HepG2 (cell line): ENCODE measurements around the gene ZNF132. TPM values are rescaled to one million over a fixed set of nuclear protein-coding genes. Genes with fewer than 3 reads are reported as not detected.

Experiments
- AGO1 ChIP-seq: fragments of 200-400 bp; formaldehyde crosslinking; IDR thresholded peaks from 2 replicates; pipeline ENCODE4 v1.6.1; 2017; ENCODE audit warnings: mild to moderate bottlenecking, low read depth, low read length, moderate library complexity; ENCODE audit not compliant: poor library complexity, severe bottlenecking
- MIER2 ChIP-seq: IDR thresholded peaks from 2 replicates; pipeline ENCODE4 v1.6.1; 2016; ENCODE audit warnings: missing biosample characterization, missing genetic modification reagents
- PHF8 ChIP-seq: sonication (generic); formaldehyde crosslinking; IDR thresholded peaks from 2 replicates; pipeline ENCODE4 v1.5.0; 2020; ENCODE audit warnings: missing genetic modification reagents
- POLR2AphosphoS5 ChIP-seq: IDR thresholded peaks from 2 replicates; pipeline ENCODE4 v1.6.1; 2012; ENCODE audit warnings: low read depth, low read length
- PRDM15 ChIP-seq: sonication (generic); formaldehyde crosslinking; IDR thresholded peaks from 2 replicates; pipeline ENCODE4 v1.4.0; 2020; ENCODE audit warnings: missing genetic modification reagents
- RBM39 ChIP-seq: fragments of 200-400 bp; formaldehyde crosslinking; IDR thresholded peaks from one replicate; pipeline ENCODE4 v1.6.1; 2018; ENCODE audit warnings: antibody characterized with exemption, mild to moderate bottlenecking, low read depth, low read length; ENCODE audit not compliant: poor library complexity, severe bottlenecking
- SSRP1 ChIP-seq: IDR thresholded peaks from 2 replicates; pipeline ENCODE4 v1.6.1; 2016; ENCODE audit warnings: control low read depth
- STAT6 ChIP-seq: sonication (generic); formaldehyde crosslinking; IDR thresholded peaks from 2 replicates; pipeline ENCODE4 v1.4.0; 2020; ENCODE audit warnings: missing genetic modification reagents, mild to moderate bottlenecking, borderline replicate concordance
- TCF7 ChIP-seq: sonication (generic); IDR thresholded peaks from 2 replicates; pipeline ENCODE4 v1.6.1; 2016; ENCODE audit warnings: antibody characterized with exemption, low read depth
- ZBTB2 ChIP-seq: sonication (generic); formaldehyde crosslinking; IDR thresholded peaks from 2 replicates; pipeline ENCODE4 v1.8.0; 2022; ENCODE audit warnings: low read depth, missing genetic modification reagents
- ZMAT3 ChIP-seq: sonication (generic); formaldehyde crosslinking; conservative IDR thresholded peaks from 2 replicates; pipeline ENCODE4 v1.7.0; 2021; ENCODE audit warnings: missing genetic modification reagents
- polyA plus RNA-seq, 8 experiments: library from polyadenylated mRNA; depleted of rRNA in 3 of 8; stranded (reverse) in 7 of 8; unstranded in 1 of 8; fragments of >200 nt; fragmentation: Illumina TruSeq in 4 of 8; extraction: Trizol in 4 of 8; gene quantifications; 2 replicates each; pipeline versions ENCODE4 v1.2.1 to v1.2.3, GENCODE V29; 2011 to 2016; ENCODE audit warnings: low read depth in 4 of 8, missing spikeins in 1 of 8, mixed read lengths in 1 of 8; ENCODE audit not compliant: insufficient read depth in 1 of 8
- total RNA-seq, 5 experiments: library from RNA; depleted of rRNA; stranded (reverse); fragments of >200 nt; fragmentation: Illumina TruSeq; extraction: Trizol; gene quantifications; 2 replicates each; pipeline ENCODE4 v1.2.3, GENCODE V29; 2016; ENCODE audit warnings: low read depth in 1 of 5
- TF ChIP-seq, protein P1 (sequence below): sonication (generic); formaldehyde crosslinking; IDR thresholded peaks from 2 replicates; pipeline ENCODE4 v1.5.0; 2020; ENCODE audit warnings: mild to moderate bottlenecking, missing genetic modification reagents
- TF ChIP-seq, protein P2 (sequence below): sonication (generic); formaldehyde crosslinking; IDR thresholded peaks from 2 replicates; pipeline ENCODE4 v1.4.0; 2020; ENCODE audit warnings: mild to moderate bottlenecking, low read depth, missing genetic modification reagents
- TF ChIP-seq, protein P3 (sequence below): sonication (generic); formaldehyde crosslinking; IDR thresholded peaks from 2 replicates; pipeline ENCODE4 v1.5.0; 2020; ENCODE audit warnings: mild to moderate bottlenecking, missing genetic modification reagents

Gene ZNF132
- total and polyA plus RNA-seq, 2 of the 13 experiments (the other 11 are each of a cell fraction or from before 2014, with no cell fraction given), result not detected

- TF ChIP-seq PHF8 (CRISPR knock-in tag) (peak; percentile 60), ZMAT3 (CRISPR knock-in tag) (peak; percentile 73), RBM39 (no peak), POLR2AphosphoS5 (peak; percentile 95), MIER2 (no peak), PRDM15 (CRISPR knock-in tag) (no peak), SSRP1 (CRISPR knock-in tag) (no peak), TCF7 (no peak), STAT6 (peak; percentile 49; the same call in 1 of the 2 replicates), AGO1 (peak; percentile 85), ZBTB2 (CRISPR knock-in tag) (peak; percentile 49; the same call in 1 of the 2 replicates)
- TF ChIP-seq, protein P1, sequence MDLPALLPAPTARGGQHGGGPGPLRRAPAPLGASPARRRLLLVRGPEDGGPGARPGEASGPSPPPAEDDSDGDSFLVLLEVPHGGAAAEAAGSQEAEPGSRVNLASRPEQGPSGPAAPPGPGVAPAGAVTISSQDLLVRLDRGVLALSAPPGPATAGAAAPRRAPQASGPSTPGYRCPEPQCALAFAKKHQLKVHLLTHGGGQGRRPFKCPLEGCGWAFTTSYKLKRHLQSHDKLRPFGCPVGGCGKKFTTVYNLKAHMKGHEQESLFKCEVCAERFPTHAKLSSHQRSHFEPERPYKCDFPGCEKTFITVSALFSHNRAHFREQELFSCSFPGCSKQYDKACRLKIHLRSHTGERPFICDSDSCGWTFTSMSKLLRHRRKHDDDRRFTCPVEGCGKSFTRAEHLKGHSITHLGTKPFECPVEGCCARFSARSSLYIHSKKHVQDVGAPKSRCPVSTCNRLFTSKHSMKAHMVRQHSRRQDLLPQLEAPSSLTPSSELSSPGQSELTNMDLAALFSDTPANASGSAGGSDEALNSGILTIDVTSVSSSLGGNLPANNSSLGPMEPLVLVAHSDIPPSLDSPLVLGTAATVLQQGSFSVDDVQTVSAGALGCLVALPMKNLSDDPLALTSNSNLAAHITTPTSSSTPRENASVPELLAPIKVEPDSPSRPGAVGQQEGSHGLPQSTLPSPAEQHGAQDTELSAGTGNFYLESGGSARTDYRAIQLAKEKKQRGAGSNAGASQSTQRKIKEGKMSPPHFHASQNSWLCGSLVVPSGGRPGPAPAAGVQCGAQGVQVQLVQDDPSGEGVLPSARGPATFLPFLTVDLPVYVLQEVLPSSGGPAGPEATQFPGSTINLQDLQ (CRISPR knock-in tag), result no peak
- TF ChIP-seq, protein P2, sequence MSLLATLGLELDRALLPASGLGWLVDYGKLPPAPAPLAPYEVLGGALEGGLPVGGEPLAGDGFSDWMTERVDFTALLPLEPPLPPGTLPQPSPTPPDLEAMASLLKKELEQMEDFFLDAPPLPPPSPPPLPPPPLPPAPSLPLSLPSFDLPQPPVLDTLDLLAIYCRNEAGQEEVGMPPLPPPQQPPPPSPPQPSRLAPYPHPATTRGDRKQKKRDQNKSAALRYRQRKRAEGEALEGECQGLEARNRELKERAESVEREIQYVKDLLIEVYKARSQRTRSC (CRISPR knock-in tag), result peak; percentile 91
- TF ChIP-seq, protein P3, sequence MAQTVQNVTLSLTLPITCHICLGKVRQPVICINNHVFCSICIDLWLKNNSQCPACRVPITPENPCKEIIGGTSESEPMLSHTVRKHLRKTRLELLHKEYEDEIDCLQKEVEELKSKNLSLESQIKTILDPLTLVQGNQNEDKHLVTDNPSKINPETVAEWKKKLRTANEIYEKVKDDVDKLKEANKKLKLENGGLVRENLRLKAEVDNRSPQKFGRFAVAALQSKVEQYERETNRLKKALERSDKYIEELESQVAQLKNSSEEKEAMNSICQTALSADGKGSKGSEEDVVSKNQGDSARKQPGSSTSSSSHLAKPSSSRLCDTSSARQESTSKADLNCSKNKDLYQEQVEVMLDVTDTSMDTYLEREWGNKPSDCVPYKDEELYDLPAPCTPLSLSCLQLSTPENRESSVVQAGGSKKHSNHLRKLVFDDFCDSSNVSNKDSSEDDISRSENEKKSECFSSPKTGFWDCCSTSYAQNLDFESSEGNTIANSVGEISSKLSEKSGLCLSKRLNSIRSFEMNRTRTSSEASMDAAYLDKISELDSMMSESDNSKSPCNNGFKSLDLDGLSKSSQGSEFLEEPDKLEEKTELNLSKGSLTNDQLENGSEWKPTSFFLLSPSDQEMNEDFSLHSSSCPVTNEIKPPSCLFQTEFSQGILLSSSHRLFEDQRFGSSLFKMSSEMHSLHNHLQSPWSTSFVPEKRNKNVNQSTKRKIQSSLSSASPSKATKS (CRISPR knock-in tag), result no peak
Observed at GRCh38 chr19:58408152-58409009, 31.6 kb downstream of the ZNF132 start, which contains the start of gene ZNF584 (continued).
